Upper lobe of right lung (tissue), 1 donor: ENCODE data around the gene RAB27A. TPM values are rescaled to one million over a fixed set of nuclear protein-coding genes. Genes with fewer than 3 reads are reported as not detected.

Experiments
- ATAC-seq: fragments of 200-7000 bp; cut with Tn5 transposase; one replicate; pipeline ENCODE4 v1.9.1; 2020; ENCODE audit warnings: mild to moderate bottlenecking, moderate library complexity
- DNase-seq: peaks from one replicate; pipeline ENCODE4 v3.0.0-alpha.2; 2020
- H3K27ac ChIP-seq: fragments of 200-600 bp; one replicate; pipeline ENCODE4 v1.8.0; 2022
- H3K27me3 ChIP-seq: fragments of 200-600 bp; one replicate; pipeline ENCODE4 v1.8.0; 2022; ENCODE audit warnings: mild to moderate bottlenecking
- H3K36me3 ChIP-seq: fragments of 200-600 bp; one replicate; pipeline ENCODE4 v1.8.0; 2022
- H3K4me1 ChIP-seq: fragments of 200-600 bp; one replicate; pipeline ENCODE4 v1.8.0; 2022
- H3K4me3 ChIP-seq: fragments of 200-600 bp; one replicate; pipeline ENCODE4 v1.8.0; 2022; ENCODE audit warnings: mild to moderate bottlenecking
- H3K9me3 ChIP-seq: fragments of 200-600 bp; one replicate; pipeline ENCODE4 v1.8.0; 2022
- CTCF ChIP-seq: fragments of 200-600 bp; IDR thresholded peaks from one replicate; pipeline ENCODE4 v1.8.0; 2022; ENCODE audit warnings: antibody characterized with exemption
- intact Hi-C: fragments of 100-400 bp; cut with DNase I; formaldehyde crosslinking; loops from one replicate; pipeline ENCODE4 v1.11.0; 2022
- long read RNA-seq: library from polyadenylated mRNA; unstranded; transcript quantifications from one replicate; pipeline ENCODE4 v2.0.0, GENCODE V29; 2021
- total RNA-seq: library from RNA; stranded (reverse); fragmentation: NEBNext Ultra II Directional; extraction: Animal tissue kit (Norgen Biotek cat#: 25700); gene quantifications from one replicate; pipeline ENCODE4 v1.2.1, GENCODE V29; 2021
- donor health status: DM: no; HTN: yes; CAD: no; lungs with severe emphysema.

Gene RAB27A
- 72.5 TPM for total RNA-seq
- long read RNA-seq, transcript RAB27A-201 (7 exons, 3,446 nt), result major isoform, 44 of 64 reads
- long read RNA-seq, partial matches to known transcripts, result 1 of 64 reads
- long read RNA-seq, other reads (novel, unspliced or antisense), result 18 of 64 reads

GRCh38 chr15:55289746-55290527, at the start of gene RAB27A:
RAB27A (minus strand) TSS chr15:55289813; CDS start chr15:55234934, 54,879 bp downstream.
- H3K27ac ChIP-seq, result peak within 1 kb of the TSS; percentile 94
- no peaks in the 10 kb centered on the region for H3K36me3 ChIP-seq
- intact Hi-C loops, result loop anchor here (5.0 kb wide), 1 partner anchor 73 kb away; no protein-coding TSS in a partner anchor
- no peaks in the 10 kb centered on the region for H3K27me3 ChIP-seq
- H3K4me3 ChIP-seq, result peak within 1 kb of the TSS; percentile 80
- no peaks in the 10 kb centered on the region for H3K9me3 ChIP-seq
- H3K4me1 ChIP-seq, result peaks cover 4% of the 10 kb centered on the region
- peak; percentile 90 for ATAC-seq
- TF ChIP-seq CTCF, result no peak
- peak; percentile 92 for DNase-seq

- Histone ChIP-seq H3K27ac (no peak overlapping the region), H3K36me3 (peaks cover 67% of the 10 kb centered on the region)
- ATAC-seq, result no peak
Observed at GRCh38 chr15:55337160-55337559, 47.5 kb upstream of the RAB27A start.

GRCh38 chr15:55334997-55335396, 45.4 kb upstream of the RAB27A start:
- H3K36me3 ChIP-seq, result peaks cover 74% of the 10 kb centered on the region
- intact Hi-C loops, result no loop called here
- DNase-seq (no peak), ATAC-seq (no peak)
- no peaks in the 10 kb centered on the region for H3K4me1 ChIP-seq
- no peaks in the 10 kb centered on the region for H3K9me3 ChIP-seq
- TF ChIP-seq CTCF, result no peak
- H3K4me3 ChIP-seq, result no peak overlapping the region
- H3K27ac ChIP-seq, result no peak overlapping the region
- H3K27me3 ChIP-seq, result no peaks in the 10 kb centered on the region

More at GRCh38 chr15:55337160-55337559, 47.5 kb upstream of the RAB27A start:
- DNase-seq, result no peak
- no peak for TF ChIP-seq CTCF
- Histone ChIP-seq H3K4me3 (no peak overlapping the region), H3K4me1 (no peaks in the 10 kb centered on the region), H3K27me3 (no peaks in the 10 kb centered on the region), H3K9me3 (no peaks in the 10 kb centered on the region)
- intact Hi-C loops, result no loop called here

GRCh38 chr15:55334371-55334770, 44.8 kb upstream of the RAB27A start:
- peaks cover 77% of the 10 kb centered on the region for H3K36me3 ChIP-seq
- H3K9me3 ChIP-seq, result no peaks in the 10 kb centered on the region
- H3K4me3 ChIP-seq, result no peak overlapping the region
- no peak for ATAC-seq
- intact Hi-C loops, result no loop called here
- TF ChIP-seq CTCF, result no peak
- DNase-seq, result no peak
- no peaks in the 10 kb centered on the region for H3K4me1 ChIP-seq
- H3K27ac ChIP-seq, result no peak overlapping the region
- no peaks in the 10 kb centered on the region for H3K27me3 ChIP-seq

- Histone ChIP-seq H3K27me3 (no peaks in the 10 kb centered on the region), H3K36me3 (peaks cover 33% of the 10 kb centered on the region), H3K27ac (no peak overlapping the region), H3K4me1 (no peaks in the 10 kb centered on the region), H3K4me3 (no peak overlapping the region), H3K9me3 (no peaks in the 10 kb centered on the region)
- ATAC-seq (peak; percentile 35), DNase-seq (no peak)
- intact Hi-C loops, result no loop called here
- TF ChIP-seq CTCF, result no peak
Observed at GRCh38 chr15:55327387-55327786, 37.8 kb upstream of the RAB27A start.
